RWPE1 (cell line): ENCODE measurements around the gene NFIB.

Experiments
- CTCF ChIA-PET: fragments of 350-600 bp; sonication (Branson Sonifier 250); formaldehyde crosslinking; extraction: SDS; loops from one replicate; lab custom pipeline; 2021; lab: Yijun Ruan, JAX
- POLR2A ChIA-PET: fragments of 400-600 bp; formaldehyde crosslinking; extraction: SDS; loops from one replicate; lab custom pipeline; 2020; ENCODE audit warnings: antibody characterized with exemption; ENCODE audit not compliant: low non-redundant PET; lab: Yijun Ruan, JAX
- DNase-seq: peaks from one replicate; pipeline ENCODE4 v3.0.0; 2012; ENCODE audit warnings: low spot score
- H3K27ac ChIP-seq: fragments of 450-650 bp; 2 replicates; pipeline ENCODE4 v1.5.1; 2017
- TF ChIP-seq, protein P1 (sequence below): fragments of 450-650 bp; conservative IDR thresholded peaks from 2 replicates; pipeline ENCODE4 v1.5.1; 2017; ENCODE audit warnings: low read depth, mild to moderate bottlenecking

The NFIB gene

GRCh38 chr9:14153310-14153720, 160.6 kb downstream of the NFIB start:
- ChIA-PET CTCF (no interaction called here), POLR2A (no interaction called here)
- no peak for DNase-seq
- TF ChIP-seq, protein P1, sequence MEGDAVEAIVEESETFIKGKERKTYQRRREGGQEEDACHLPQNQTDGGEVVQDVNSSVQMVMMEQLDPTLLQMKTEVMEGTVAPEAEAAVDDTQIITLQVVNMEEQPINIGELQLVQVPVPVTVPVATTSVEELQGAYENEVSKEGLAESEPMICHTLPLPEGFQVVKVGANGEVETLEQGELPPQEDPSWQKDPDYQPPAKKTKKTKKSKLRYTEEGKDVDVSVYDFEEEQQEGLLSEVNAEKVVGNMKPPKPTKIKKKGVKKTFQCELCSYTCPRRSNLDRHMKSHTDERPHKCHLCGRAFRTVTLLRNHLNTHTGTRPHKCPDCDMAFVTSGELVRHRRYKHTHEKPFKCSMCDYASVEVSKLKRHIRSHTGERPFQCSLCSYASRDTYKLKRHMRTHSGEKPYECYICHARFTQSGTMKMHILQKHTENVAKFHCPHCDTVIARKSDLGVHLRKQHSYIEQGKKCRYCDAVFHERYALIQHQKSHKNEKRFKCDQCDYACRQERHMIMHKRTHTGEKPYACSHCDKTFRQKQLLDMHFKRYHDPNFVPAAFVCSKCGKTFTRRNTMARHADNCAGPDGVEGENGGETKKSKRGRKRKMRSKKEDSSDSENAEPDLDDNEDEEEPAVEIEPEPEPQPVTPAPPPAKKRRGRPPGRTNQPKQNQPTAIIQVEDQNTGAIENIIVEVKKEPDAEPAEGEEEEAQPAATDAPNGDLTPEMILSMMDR, result no peak
- H3K27ac ChIP-seq, result no peak overlapping the region

- POLR2A ChIA-PET, result no interaction called here
- no peak for DNase-seq
- no peak overlapping the region for H3K27ac ChIP-seq
- CTCF ChIA-PET, result no interaction called here
- TF ChIP-seq, protein P1, result no peak
Measured at GRCh38 chr9:14151451-14151850, 162.5 kb downstream of the NFIB start.

- no peak for DNase-seq
- ChIA-PET POLR2A (no interaction called here), CTCF (no interaction called here)
- TF ChIP-seq, protein P1, result no peak
- H3K27ac ChIP-seq, result no peak overlapping the region
Measured at GRCh38 chr9:14148501-14149103, 165.3 kb downstream of the NFIB start.

GRCh38 chr9:14147738-14148137, 166.2 kb downstream of the NFIB start:
- DNase-seq, result no peak
- CTCF ChIA-PET, result interaction anchor here (0.6 kb wide), 1 partner anchor 488 kb away, joined by 4 read pairs; no protein-coding TSS in a partner anchor

GRCh38 chr9:14146201-14146874, 167.6 kb downstream of the NFIB start:
- H3K27ac ChIP-seq, result no peak overlapping the region
- ChIA-PET CTCF (interaction anchor here (0.7 kb wide), 2 partner anchors 18 to 23 kb away, joined by 3 to 4 read pairs; no protein-coding TSS in a partner anchor), POLR2A (no interaction called here)
- TF ChIP-seq, protein P1, result no peak
- DNase-seq, result no peak

More at GRCh38 chr9:14147738-14148137, 166.2 kb downstream of the NFIB start:
- no peak overlapping the region for H3K27ac ChIP-seq
- POLR2A ChIA-PET, result no interaction called here
- TF ChIP-seq, protein P1, result no peak

GRCh38 chr9:14144215-14144614, 169.7 kb downstream of the NFIB start:
- ChIA-PET CTCF (no interaction called here), POLR2A (no interaction called here)
- TF ChIP-seq, protein P1, result no peak
- no peak for DNase-seq
- no peak overlapping the region for H3K27ac ChIP-seq
